Activated CD8-positive, alpha-beta memory T cell treated with anti-CD3 and anti-CD28 coated beads for 1 hour (primary cell): Measurements from ENCODE around the gene PEX3.

Source experiments
- DNase-seq, 2 donors: peaks; one replicate each; pipeline ENCODE4 v3.0.0-alpha.2; 2020; ENCODE audit warnings: low read depth in 1 of 2; ENCODE audit errors: extremely low read depth in 1 of 2

PEX3 gene, protein sequence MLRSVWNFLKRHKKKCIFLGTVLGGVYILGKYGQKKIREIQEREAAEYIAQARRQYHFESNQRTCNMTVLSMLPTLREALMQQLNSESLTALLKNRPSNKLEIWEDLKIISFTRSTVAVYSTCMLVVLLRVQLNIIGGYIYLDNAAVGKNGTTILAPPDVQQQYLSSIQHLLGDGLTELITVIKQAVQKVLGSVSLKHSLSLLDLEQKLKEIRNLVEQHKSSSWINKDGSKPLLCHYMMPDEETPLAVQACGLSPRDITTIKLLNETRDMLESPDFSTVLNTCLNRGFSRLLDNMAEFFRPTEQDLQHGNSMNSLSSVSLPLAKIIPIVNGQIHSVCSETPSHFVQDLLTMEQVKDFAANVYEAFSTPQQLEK

DNA sequence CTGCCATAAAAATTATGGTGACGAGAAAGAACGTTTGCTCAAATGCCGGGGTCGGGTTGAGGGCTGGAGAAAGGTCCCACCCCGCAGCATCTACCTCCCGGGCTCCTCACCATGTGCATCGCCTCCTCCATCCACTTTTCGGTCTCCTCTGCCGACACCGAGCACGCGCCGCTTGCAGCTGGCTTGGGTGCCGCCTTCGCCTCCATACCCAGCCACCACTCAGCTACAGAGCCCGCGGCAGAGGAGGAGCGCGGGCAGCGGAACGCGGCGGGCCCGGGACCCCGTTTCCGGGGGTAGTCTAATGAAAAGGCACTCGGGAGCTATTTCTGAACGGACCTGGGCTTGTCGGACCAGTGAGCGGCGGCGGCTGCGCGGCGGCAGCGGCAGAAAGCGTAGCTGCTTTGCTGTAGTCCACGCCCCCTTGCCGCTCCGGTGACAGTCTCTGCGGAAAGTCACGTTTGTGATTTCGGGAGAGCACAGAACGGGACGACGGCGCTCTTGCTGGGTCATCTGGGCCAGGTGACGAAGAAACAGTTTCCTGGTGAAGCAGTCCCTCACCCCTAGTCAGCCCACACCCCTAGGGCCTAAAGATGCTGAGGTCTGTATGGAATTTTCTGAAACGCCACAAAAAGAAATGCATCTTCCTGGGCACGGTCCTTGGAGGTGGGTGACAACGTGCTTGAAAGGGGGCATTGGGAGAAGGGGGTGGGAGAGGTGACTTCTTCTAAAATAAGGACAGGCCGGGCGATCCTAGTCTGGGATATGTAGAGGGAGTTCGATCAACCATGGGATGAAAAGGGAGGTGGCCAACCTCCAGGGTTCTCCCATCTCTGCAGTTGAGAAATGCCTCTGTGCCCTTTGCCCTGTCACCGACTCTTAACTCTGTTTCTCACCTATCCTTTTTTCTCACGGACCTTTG lies at the start of gene PEX3, which contains the start of gene ADAT2:
Gene PEX3 (plus strand): TSS at position 353 of the 919 bp plus-strand sequence. CDS start 238 bp downstream, at position 591.
Gene ADAT2 (minus strand): TSS at position 243 of the 919 bp plus-strand sequence. CDS start 37 bp downstream, at position 206.
- peak; percentile 83 to 85 for DNase-seq

DNA sequence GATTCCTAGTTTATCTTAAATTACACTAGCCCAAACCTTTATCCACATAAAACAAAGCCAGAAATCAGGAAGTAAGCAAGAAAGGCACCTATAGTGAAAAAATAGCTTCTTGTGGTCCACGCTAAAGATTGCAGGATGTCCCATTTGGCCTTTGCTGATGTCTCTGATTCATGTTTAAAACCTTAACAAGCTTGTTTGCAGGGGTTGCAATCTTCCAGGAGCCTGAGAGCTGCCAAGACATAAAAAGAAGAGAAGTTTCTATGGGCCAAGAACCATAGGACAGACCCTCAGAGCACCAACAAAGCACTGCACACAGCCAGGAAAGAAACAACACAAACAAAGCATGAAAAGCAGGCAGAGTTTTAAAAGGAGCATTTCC lies 49.5 kb upstream of the PEX3 start:
- DNase-seq = no peak

DNA sequence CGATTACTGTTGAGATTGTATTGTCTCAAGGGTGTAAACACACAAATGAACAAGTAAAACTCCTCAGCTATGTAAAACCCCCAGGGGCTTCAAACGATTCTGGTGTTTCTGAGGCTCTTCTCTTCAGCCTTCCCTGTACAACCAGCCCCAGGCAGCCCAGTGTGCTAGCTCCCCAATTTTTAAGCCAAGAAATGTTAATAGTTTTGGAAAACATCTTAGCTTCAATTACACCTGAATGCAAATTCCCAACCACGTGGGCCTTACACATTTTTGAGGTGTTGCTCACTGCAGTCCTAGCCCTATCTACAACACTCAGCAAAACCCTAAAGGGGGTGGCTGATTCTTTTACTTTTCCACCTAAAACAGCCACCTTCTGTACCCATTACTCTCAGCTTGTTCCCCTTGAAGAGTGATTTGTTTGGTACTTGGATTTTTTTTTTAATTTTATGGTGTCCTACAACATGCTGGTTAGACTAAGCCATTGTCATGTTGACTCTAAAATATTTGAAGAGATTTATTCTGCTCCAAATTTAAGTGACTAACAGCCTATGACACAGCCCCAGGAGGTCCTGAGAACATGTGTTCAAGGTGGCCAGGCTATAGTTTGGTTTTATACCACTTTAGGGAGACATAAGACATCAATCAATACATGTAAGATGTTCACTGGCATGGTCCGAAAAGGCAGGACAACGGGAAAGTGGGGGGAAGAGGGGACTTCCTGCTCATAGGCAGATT lies 48.8 kb upstream of the PEX3 start:
- DNase-seq = no peak

DNA sequence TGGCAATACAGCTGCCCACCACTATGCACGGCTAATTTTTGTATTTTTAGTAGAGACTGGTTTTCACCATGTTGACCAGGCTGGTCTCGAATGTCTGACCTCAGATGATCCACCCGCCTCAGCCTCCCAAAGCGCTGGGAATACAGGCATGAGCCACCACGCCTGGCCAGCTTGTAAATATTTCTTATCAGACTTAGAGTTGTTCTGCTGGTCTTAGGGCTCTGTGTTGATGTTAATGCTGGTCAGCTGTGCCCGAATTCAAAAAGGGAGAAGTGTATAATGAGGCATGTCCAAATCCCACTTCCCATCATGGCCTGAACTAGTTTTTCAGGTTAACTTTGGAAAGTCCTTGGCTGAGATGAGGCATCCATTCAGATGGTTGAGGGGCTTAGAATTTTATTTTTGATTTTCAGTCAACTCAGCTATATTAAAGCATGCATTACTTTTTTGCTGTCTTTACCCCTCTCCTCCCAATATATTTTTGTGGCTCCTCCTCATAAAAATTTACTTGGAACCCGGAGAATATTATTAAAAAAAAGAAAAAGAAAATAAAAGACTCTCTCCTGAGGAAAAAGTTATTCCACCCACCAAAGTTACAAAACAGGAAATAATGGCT lies 47.8 kb upstream of the PEX3 start:
- DNase-seq = no peak

DNA sequence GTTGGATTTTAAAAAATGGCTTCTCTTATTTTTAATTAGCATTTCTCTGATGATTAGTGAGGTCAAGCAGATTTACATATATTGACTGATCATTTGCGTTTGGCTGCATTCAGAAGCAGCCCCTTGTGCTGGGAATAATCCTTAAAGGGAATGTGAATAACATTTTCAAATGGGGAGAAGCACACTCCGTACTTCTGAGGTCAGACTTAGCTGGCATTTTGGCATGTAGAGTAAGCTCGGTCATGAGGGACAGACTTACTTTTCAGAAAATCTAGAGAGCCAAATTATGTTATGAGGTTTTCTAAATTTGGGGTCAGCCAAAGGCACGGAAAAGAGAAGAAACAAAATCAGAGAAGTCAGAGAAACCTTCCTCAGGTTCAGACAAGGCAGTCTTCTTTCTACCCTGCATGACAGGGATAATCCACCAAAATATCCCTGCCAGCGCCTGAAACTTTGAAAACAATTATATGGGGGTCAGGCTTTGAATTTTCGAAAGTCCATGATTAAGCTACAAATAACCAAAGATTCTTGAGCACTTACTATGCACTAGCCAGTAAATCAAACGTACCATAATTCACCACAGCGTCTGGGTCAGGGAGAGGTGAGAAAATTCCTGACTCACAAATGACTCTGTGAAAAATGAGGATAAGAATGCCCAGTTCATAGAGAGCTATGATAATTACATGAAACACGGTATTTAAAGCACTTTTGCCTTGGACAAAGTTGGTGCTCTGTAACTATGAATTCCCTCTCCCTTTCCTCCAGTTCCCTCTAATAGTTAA lies 45.0 kb upstream of the PEX3 start:
- no peak for DNase-seq

DNA sequence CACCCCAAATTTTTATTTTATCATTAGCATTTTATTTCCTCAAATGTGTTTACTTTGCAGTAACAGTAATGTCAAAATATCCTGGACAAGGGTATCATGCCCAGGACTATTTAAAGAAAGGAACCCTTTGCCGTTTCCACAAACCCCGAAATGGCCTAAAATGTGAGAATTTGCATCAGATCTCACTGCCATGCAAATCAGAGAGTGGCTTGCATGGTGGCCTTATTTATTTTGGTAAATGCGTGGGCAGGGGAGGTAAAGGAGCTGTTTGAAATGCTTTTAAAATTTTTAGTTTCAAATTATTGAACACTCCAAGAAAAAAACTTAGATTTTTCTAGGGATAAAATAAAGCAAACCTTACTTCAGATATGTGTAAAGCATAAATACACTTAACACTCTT lies 43.9 kb upstream of the PEX3 start:
- no peak for DNase-seq

DNA sequence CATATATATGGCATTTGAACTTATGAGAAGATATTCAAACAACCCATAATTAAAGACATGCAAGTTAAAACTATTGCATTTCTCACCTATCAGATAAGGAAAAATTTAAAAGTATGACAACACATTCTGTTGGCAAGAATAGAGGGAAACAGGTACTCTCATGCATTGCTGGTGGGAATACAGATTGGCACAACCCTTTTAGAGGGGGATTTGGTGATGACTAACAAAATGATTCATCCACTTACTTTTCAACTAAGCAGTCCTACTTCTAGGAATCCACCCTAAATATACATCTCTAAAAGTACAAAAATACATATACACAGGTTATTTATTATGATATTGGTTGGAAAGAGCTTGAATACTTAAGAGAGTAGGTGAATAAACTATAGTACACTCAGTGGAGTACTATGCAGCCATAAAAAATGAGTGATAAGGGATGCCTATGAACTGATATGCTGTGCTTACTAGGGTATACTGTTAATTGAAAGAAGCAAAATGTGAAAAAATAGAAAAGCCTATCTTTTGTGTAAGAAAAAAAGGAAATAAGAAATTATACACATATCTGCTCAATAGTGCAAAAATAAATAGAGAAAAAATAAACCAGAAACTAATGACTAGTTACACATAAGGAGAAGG lies 42.3 kb upstream of the PEX3 start:
- no peak for DNase-seq

DNA sequence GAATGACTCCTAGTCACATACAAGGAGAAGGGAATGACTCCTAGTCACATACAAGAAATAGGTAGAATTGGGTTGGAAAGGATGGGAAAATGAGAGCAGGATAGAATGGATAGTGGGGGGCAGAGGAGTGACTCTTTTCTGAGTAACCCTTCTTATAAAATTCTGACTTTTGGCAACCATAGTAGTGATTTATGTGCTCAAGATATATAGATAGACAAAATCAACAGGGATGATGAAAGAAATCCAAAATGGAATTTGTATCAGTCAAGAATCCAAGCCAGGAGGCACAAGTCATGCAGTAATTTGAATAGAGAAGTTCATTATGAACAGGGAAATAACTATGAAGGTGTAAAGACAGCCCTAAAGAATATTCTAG lies 41.8 kb upstream of the PEX3 start:
- no peak for DNase-seq

DNA sequence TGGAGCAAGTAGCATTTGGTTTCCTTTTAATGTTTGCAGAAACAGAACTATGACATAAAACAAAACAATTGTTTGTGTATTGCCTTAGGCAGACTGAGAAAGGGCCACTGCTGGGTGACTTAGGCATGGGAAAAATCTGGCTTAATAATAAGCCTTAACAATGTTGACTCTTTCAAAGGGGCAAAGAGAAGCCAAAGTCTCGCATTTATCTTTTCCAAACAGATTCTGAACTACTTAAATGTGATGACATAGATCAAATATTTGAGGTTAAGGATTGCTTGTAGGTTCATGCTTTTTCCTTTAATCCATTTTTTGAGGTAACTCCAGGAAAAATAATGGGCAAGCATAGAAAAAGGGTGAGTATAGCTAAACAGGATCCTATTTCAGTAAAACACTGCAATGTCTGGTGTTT lies 39.7 kb upstream of the PEX3 start:
- no peak for DNase-seq

DNA sequence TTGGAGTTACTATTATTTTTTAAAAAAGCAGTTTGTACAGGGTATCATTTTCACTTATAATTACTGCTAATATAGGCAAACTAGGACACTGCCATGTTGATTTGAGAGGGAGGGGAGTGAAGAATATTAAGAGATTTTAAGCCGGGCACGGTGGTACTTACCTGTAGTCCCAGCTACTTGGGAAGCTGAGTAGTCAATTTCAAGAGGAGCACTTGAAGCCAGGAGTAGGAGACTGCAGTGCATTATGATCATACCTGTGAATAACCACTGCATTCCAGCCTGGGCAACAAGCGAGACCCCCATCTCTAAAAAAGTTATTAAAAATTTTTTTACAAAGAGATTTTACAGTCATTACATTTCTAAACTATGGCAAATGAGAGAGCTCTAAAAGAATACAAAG lies 35.8 kb upstream of the PEX3 start:
- no peak for DNase-seq

DNA sequence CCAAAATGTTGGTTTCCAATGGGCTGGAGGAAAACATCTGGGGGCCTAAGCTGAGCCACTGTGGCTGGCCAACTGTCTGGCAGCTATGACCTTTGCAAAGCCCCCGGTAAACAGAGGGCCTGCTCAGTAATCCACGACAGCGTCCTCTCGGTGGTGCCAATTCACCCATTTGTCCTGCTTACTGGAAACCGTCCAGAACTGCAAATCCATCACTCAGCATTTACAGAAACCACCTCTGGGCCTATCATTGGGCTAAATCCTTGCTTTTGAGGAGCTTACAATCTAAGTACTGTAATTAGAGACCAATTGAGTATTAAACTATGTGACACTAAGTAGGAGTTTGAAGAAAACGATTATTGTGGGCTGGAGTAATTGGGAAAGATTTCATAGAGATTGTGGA lies 31.1 kb upstream of the PEX3 start:
- no peak for DNase-seq

DNA sequence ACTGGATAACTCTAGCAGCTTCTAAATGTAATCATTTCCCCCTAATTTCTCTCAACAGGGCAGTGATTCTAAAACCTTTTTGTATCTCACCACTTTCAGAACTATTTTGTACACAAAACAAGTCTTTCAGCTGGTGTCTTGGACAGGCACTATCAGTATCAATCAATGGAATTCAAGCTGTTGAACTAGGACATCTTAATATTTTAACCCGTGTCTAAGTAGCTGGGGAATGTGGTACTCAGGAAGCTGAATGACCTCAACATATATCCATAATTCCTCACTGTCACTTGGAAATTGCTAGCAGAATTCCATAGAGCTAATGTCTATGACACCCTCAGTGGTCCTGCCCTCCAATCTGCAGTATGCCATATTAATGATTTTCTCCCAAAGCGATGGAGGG lies 24.6 kb upstream of the PEX3 start:
- no peak for DNase-seq

DNA sequence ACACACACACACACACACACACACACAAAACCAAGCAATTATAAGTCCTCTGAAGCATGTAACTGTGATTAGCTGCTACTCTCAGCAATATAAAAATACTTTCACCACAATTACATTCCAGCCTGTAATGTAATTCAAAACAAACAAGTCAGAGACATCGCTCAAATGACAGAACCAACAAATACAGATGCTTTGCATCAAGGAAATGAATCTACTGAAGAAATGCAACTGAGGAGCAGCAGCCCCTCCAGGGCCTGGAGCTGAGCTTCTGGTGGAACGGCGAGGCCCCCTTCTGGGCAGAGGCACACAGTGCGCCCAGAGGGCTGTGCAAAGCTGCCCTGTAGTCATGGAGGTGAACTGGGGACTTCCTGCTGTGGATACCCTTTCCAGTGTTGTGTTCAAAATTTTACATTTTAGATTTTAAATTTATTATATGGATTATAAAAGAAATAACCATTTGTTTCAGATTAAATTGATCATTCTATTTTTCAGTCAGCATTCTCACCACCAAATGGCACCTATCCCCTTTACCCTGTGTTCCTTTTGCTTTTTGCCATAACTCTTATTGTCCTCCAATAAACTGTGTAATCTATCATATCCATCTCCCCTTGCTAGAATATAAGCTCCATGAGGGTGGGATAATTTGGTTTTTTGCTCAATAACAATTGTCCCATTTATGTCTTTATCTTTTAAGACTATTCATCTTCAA lies 23.3 kb upstream of the PEX3 start:
- DNase-seq = peak; percentile 24 to 55

DNA sequence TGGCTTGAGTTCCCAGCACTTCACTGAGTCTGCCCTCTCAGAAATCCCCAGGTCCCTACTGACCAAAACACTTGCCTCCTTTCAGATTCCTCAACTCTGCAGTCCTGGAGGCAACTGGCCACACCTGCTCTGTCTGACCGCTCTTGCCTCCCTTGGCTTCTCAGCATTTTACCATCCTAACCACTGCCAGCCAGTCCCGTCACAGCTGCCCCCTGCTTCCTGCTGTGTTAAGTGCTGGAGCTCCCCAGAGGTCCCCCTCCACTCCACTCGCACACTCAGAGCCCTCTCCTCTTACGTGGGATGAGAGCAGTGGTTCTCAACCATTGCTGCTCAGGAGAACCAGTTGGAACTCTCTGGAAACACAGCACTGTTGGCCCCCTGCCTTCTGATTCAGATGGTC lies 20.6 kb upstream of the PEX3 start:
- no peak for DNase-seq

DNA sequence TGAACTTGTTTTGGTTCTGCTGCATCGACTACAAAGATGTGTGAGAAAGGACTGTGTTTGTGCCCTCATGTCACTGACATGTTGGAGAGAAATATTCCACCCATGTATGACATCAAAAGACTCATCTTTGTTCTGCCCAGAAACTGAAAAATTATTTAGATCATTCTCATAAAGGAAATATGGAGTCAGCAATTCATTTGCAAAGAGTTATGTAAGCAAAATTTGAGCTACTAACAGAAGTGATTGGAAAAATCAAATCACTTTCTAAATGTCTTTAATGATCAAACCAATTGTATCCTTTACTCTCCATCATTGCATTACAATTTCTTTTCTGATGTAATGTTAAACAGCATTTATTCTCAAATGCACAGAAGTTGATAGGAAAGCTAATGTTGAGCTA lies 19.4 kb upstream of the PEX3 start:
- DNase-seq = no peak

DNA sequence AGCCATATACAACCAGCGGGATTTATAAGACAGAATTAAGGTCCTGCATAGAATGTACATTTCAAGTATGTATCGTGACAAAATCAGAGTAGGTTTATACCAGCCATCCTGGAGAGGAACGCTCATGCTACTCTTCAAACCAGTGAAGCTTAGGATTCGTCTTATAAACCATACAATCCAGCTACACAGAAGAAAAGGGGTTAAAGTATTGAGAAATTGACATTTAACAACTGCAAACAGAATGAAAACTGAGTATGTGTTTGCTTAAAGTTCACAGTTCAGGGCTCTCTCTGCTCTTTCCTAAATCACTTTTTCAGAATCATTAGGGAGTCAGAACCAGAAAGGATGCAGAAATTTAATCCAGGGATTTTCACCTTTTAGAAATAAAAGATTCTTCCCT lies 18.0 kb upstream of the PEX3 start:
- no peak for DNase-seq

DNA sequence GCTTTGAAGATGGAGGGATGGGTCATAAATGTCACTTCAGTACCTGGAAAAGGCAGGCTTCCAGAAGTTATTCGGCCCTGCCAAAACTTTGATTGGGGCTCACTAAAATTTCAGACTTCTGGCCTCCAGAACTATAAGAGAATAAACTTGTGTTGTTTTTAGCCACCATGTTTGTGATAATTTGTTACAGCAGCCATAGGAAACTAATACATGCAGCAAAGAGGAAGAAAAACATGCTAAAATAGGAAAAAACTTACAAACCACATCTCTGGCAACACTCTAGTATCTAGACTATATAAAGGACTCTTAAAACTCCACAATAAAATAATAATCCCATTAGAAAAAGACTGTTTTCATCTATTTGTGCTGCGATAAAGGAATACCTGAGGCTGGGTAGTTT lies 9.6 kb upstream of the PEX3 start:
- DNase-seq = no peak

DNA sequence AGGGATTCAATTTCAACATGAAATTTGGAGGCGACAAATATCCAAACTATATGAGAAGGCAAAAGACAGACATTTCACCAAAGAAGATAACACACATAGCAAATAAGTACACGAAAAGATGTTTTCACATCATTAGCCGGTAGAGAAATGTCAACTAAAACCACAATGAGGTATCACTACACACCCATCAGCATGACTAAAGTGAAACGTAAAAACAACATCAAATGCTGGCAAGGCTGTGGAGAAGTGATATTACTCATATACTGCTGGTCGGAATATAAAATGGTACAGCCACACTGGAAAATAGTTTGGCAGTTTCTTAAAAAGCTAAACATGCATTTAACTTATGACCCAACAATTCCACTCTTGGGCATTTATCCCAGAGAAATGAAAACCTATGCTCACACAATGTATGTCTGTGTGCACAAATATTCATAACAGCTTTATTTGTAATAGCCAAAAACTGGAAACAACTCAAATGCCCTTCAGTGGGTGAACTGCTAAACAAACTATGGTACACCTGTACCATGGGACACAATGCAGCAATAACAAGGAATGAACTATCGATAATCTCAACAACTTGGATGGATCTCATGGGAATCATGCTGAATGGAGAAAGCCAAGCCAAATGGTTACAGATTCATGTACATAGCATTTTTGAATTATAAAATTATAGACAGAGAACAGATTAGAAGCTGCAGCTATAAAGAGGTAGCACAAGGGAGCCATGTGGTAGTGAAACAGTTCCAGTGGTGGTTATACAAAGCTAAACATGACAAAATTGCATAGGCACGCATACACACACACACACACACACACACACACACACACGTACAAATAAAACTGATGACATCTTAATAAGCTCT lies 8.7 kb upstream of the PEX3 start:
- no peak for DNase-seq
